ENCODE measurements around the gene KIAA1191. TPM values are rescaled to one million over a fixed set of nuclear protein-coding genes. Genes with fewer than 3 reads are reported as not detected.

KIAA1191 gene
- total RNA-seq, 1 experiment from 2014 or later: 92.7 TPM

- no peak for DNase-seq (ENCODE audit: low spot score)
Observed at GRCh38 chr5:176319827-176320554, 41.6 kb downstream of the KIAA1191 start.

GRCh38 chr5:176317534-176318374, 43.8 kb downstream of the KIAA1191 start:
- no peak overlapping the region for H3K27ac Mint-ChIP-seq
- ATAC-seq (no peak), DNase-seq (ENCODE audit: low spot score) (no peak)
- CTCF ChIA-PET: no interaction called here
- POLR2A ChIA-PET: no interaction called here
- no peak overlapping the region for H3K4me3 Mint-ChIP-seq
- H3K4me1 Mint-ChIP-seq: no peaks in the 10 kb centered on the region
- H3K27me3 Mint-ChIP-seq (ENCODE audit: low read depth): no peaks in the 10 kb centered on the region
- H3K36me3 Mint-ChIP-seq: peaks cover 20% of the 10 kb centered on the region
- no peaks in the 10 kb centered on the region for H3K9me3 Mint-ChIP-seq
- TF ChIP-seq STAT6 (CRISPR knock-in tag; conservative IDR thresholded peaks at IDR 0.05; ENCODE audit: low read depth) (no peak), ZNF232 (CRISPR knock-in tag; IDR thresholded peaks at IDR 0.05) (no peak), E2F4 (CRISPR knock-in tag; IDR thresholded peaks at IDR 0.05; ENCODE audit: borderline replicate concordance, low read depth) (no peak), SOX15 (CRISPR knock-in tag; IDR thresholded peaks at IDR 0.05) (no peak), ESRRA (CRISPR knock-in tag; IDR thresholded peaks at IDR 0.05; ENCODE audit: borderline replicate concordance) (no peak), ZNF512 (CRISPR knock-in tag; IDR thresholded peaks at IDR 0.05; ENCODE audit: borderline replicate concordance) (no peak), ZNF396 (CRISPR knock-in tag; IDR thresholded peaks at IDR 0.05; ENCODE audit: borderline replicate concordance) (no peak), HMGA2 (CRISPR knock-in tag; IDR thresholded peaks at IDR 0.05) (no peak), NR3C1 (CRISPR knock-in tag; conservative IDR thresholded peaks at IDR 0.05; ENCODE audit: low read depth) (no peak), ZNF263 (CRISPR knock-in tag; IDR thresholded peaks at IDR 0.05; ENCODE audit: low read depth) (no peak), JAZF1 (CRISPR knock-in tag; IDR thresholded peaks at IDR 0.05) (no peak)

More at GRCh38 chr5:176319827-176320554, 41.6 kb downstream of the KIAA1191 start:
- CTCF ChIA-PET: interaction anchor here (1.3 to 1.4 kb wide), 2 partner anchors 591 to 786 kb away, joined by 3 read pairs; no protein-coding TSS in a partner anchor
- POLR2A ChIA-PET: no interaction called here
- Mint-ChIP-seq H3K4me3 (no peak overlapping the region), H3K9me3 (no peaks in the 10 kb centered on the region), H3K4me1 (no peaks in the 10 kb centered on the region), H3K27ac (no peak overlapping the region), H3K36me3 (peaks cover 18% of the 10 kb centered on the region), H3K27me3 (ENCODE audit: low read depth) (no peaks in the 10 kb centered on the region)
- TF ChIP-seq TEAD1 (CRISPR knock-in tag; IDR thresholded peaks at IDR 0.05): no peak
- TF ChIP-seq JAZF1 (CRISPR knock-in tag; IDR thresholded peaks at IDR 0.05): no peak
- no peak for TF ChIP-seq ZNF416 (CRISPR knock-in tag; IDR thresholded peaks at IDR 0.05)
- no peak for TF ChIP-seq E2F1 (CRISPR knock-in tag; IDR thresholded peaks at IDR 0.05)
- TF ChIP-seq ARID4B (CRISPR knock-in tag; IDR thresholded peaks at IDR 0.05; ENCODE audit: borderline replicate concordance): no peak
- ATAC-seq: no peak

All from WTC11 (cell line).